Glutamatergic neuron (in vitro differentiated cells): Measurements from ENCODE around the gene NRG3. TPM values are rescaled to one million over a fixed set of nuclear protein-coding genes. Genes with fewer than 3 reads are reported as not detected.

ENCODE experiments used
- DNase-seq: peaks from one replicate; pipeline ENCODE4 v3.0.0; 2022
- H3K27ac Mint-ChIP-seq: one replicate; pipeline ENCODE4 v1.8.0; 2020; ENCODE audit warnings: mild to moderate bottlenecking, mixed read lengths, inconsistent platforms; ENCODE audit not compliant: unreplicated experiment
- H3K27me3 Mint-ChIP-seq: one replicate; pipeline ENCODE4 v1.8.0; 2020; ENCODE audit warnings: mild to moderate bottlenecking, moderate library complexity, mixed read lengths, inconsistent platforms; ENCODE audit not compliant: unreplicated experiment
- H3K36me3 Mint-ChIP-seq: one replicate; pipeline ENCODE4 v1.8.0; 2020; ENCODE audit warnings: mild to moderate bottlenecking, mixed read lengths, inconsistent platforms; ENCODE audit not compliant: unreplicated experiment
- H3K4me1 Mint-ChIP-seq: one replicate; pipeline ENCODE4 v1.8.0; 2020; ENCODE audit warnings: mild to moderate bottlenecking, low read depth, mixed read lengths, inconsistent platforms; ENCODE audit not compliant: unreplicated experiment
- H3K4me3 Mint-ChIP-seq: one replicate; pipeline ENCODE4 v1.8.0; 2020; ENCODE audit warnings: mild to moderate bottlenecking, mixed read lengths, inconsistent platforms; ENCODE audit not compliant: unreplicated experiment
- H3K9me3 Mint-ChIP-seq: one replicate; pipeline ENCODE4 v1.8.0; 2020; ENCODE audit warnings: mild to moderate bottlenecking, moderate library complexity, mixed read lengths, inconsistent platforms; ENCODE audit not compliant: unreplicated experiment
- total RNA-seq: library from RNA; stranded (reverse); fragmentation: NEBNext Ultra II Directional; extraction: Animal tissue kit (Norgen Biotek cat#: 25700); gene quantifications from one replicate; pipeline ENCODE4 v1.2.1, GENCODE V29; 2021; ENCODE audit not compliant: unreplicated experiment
- TF ChIP-seq, protein P1 (sequence below): fragments of 200-600 bp; sonication (generic); IDR thresholded peaks from one replicate; pipeline ENCODE4 v1.5.0; 2021; ENCODE audit not compliant: partially characterized antibody, unreplicated experiment

Gene NRG3
- total RNA-seq, 1 donor from 2014 or later, result 3.2 TPM

- Mint-ChIP-seq H3K27me3 (peaks cover 2% of the 10 kb centered on the region), H3K27ac (no peak overlapping the region), H3K4me1 (peaks cover 5% of the 10 kb centered on the region), H3K4me3 (no peak overlapping the region), H3K9me3 (peaks cover 1% of the 10 kb centered on the region), H3K36me3 (no peaks in the 10 kb centered on the region)
- DNase-seq, result no peak
- TF ChIP-seq, protein P1, sequence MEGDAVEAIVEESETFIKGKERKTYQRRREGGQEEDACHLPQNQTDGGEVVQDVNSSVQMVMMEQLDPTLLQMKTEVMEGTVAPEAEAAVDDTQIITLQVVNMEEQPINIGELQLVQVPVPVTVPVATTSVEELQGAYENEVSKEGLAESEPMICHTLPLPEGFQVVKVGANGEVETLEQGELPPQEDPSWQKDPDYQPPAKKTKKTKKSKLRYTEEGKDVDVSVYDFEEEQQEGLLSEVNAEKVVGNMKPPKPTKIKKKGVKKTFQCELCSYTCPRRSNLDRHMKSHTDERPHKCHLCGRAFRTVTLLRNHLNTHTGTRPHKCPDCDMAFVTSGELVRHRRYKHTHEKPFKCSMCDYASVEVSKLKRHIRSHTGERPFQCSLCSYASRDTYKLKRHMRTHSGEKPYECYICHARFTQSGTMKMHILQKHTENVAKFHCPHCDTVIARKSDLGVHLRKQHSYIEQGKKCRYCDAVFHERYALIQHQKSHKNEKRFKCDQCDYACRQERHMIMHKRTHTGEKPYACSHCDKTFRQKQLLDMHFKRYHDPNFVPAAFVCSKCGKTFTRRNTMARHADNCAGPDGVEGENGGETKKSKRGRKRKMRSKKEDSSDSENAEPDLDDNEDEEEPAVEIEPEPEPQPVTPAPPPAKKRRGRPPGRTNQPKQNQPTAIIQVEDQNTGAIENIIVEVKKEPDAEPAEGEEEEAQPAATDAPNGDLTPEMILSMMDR, result no peak
These were observed 528.0 kb downstream of the NRG3 start for GRCh38 chr10:82402906-82403401.

DNA sequence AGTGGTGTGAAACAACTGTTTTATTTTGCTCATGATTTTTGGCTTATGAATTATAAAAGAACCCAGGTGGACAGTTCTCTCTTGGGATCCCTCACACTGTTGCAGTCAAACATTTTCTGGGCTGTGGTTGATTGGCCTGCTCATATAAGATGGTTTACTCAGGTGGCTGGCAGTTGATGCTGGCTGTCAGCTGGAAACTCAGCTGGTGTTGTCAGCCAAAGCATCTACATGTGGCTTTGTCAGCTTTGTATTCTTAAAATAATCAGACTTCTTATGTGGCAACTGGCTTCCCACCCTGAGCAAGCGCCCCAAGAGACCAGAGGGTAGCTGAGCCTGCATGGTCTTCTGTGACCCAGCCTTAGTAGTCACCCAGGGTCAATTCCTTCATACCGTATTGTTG is 534.7 kb downstream of the NRG3 start:
- Mint-ChIP-seq H3K36me3 (peaks cover 4% of the 10 kb centered on the region), H3K9me3 (peaks cover 3% of the 10 kb centered on the region), H3K4me3 (no peak overlapping the region), H3K4me1 (peaks cover 7% of the 10 kb centered on the region), H3K27ac (no peak overlapping the region), H3K27me3 (no peaks in the 10 kb centered on the region)
- TF ChIP-seq, protein P1, result no peak
- DNase-seq, result no peak

DNA sequence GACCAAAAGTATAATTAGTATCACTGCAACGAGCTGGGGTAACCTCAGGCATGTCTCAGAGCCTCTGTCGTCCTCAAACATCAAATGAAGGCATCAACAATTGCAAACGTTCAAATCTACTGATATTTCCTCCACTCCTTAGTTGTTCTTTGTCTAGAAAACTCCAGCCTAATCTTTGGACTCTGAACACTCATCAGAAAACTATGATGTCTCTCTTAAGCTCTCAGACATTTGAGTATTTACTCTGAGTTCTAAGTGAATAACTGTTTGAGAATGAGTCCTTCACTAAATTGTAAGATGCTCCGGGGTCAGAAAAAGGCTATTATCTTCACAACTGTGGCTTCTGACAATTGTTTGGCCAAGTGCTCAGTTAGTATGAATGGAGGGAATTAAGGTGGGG is 536.4 kb downstream of the NRG3 start:
- Mint-ChIP-seq H3K9me3 (peaks cover 3% of the 10 kb centered on the region), H3K4me3 (no peak overlapping the region), H3K36me3 (peaks cover 4% of the 10 kb centered on the region)

DNA sequence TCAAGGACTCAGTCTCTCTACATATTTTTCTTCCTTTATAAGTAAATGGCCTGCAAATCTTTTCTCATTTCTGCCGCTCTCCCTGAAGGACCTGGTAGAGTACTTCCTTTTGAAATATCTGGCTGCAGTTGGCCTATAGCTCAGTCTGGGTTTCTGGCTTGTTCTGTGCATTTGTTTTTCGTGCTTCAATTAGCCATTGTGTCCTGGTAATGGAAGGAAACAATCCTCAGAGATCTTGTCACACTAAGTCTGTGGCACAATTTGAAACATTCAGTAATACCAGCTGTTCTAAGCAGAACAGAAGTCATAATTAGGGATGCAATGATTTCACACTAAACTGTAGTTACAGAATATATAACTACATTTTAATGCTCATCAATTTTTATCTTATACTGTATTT is 545.0 kb downstream of the NRG3 start:
- no peaks in the 10 kb centered on the region for H3K27me3 Mint-ChIP-seq
- H3K36me3 Mint-ChIP-seq, result no peaks in the 10 kb centered on the region
- H3K4me3 Mint-ChIP-seq, result no peak overlapping the region
- peaks cover 7% of the 10 kb centered on the region for H3K4me1 Mint-ChIP-seq
- no peaks in the 10 kb centered on the region for H3K9me3 Mint-ChIP-seq
- TF ChIP-seq, protein P1, result no peak
- DNase-seq, result no peak
- no peak overlapping the region for H3K27ac Mint-ChIP-seq

More for the DNA sequence above, 536.4 kb downstream of the NRG3 start:
- TF ChIP-seq, protein P1, result no peak
- peaks cover 7% of the 10 kb centered on the region for H3K4me1 Mint-ChIP-seq
- H3K27me3 Mint-ChIP-seq, result no peaks in the 10 kb centered on the region
- H3K27ac Mint-ChIP-seq, result no peak overlapping the region
- DNase-seq, result no peak

- Mint-ChIP-seq H3K36me3 (peaks cover 12% of the 10 kb centered on the region), H3K9me3 (peaks cover 4% of the 10 kb centered on the region), H3K27ac (no peak overlapping the region), H3K27me3 (no peaks in the 10 kb centered on the region), H3K4me1 (peaks cover 3% of the 10 kb centered on the region), H3K4me3 (no peak overlapping the region)
- TF ChIP-seq, protein P1, result no peak
- no peak for DNase-seq
These were observed 554.3 kb downstream of the NRG3 start for GRCh38 chr10:82429302-82429701.
